Choroid plexus epithelial cell (primary cell): Measurements from ENCODE around the gene ARVCF.
A peak's percentile ranks its signal among the peaks of the same experiment; 100 is the strongest.

Source experiments
- DNase-seq: peaks from one replicate; pipeline ENCODE4 v3.0.0-alpha.2; 2010; ENCODE audit warnings: low read depth
- H3K4me3 ChIP-seq: 2 replicates; pipeline ENCODE4 v1.5.1; 2011; ENCODE audit warnings: low read depth, mild to moderate bottlenecking, control low read depth, low read length, moderate library complexity
- TF ChIP-seq, protein P1 (sequence below): conservative IDR thresholded peaks from 2 replicates; pipeline ENCODE4 v1.5.1; 2011; ENCODE audit warnings: low read depth, mild to moderate bottlenecking, control low read depth, inconsistent platforms, low read length, moderate library complexity

Gene ARVCF

DNA sequence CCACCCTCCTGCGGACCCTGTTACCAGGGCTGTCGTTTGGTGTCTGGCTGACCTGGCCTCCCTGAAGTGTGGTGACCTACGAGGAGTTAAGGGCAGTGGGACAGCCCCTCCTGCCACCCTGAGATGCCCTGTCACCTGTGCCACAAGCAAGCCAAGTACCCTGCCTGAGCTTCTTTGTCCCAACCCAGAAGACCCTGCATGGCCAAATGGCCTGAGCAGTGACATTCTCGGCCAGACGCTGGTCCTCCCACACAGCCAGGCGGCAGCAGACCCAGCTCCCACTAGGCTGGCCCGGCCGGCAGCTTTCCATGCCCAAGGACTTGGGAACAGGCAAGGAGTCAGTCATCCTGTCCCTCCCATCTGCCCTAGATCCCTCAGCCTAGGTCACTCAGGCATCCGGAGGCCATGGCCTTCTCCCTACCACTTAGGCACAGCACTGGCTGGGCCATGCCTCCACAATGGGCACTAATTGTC, 7.6 kb downstream of the ARVCF start:
- no peak overlapping the region for H3K4me3 ChIP-seq
- DNase-seq, result no peak
- TF ChIP-seq, protein P1, sequence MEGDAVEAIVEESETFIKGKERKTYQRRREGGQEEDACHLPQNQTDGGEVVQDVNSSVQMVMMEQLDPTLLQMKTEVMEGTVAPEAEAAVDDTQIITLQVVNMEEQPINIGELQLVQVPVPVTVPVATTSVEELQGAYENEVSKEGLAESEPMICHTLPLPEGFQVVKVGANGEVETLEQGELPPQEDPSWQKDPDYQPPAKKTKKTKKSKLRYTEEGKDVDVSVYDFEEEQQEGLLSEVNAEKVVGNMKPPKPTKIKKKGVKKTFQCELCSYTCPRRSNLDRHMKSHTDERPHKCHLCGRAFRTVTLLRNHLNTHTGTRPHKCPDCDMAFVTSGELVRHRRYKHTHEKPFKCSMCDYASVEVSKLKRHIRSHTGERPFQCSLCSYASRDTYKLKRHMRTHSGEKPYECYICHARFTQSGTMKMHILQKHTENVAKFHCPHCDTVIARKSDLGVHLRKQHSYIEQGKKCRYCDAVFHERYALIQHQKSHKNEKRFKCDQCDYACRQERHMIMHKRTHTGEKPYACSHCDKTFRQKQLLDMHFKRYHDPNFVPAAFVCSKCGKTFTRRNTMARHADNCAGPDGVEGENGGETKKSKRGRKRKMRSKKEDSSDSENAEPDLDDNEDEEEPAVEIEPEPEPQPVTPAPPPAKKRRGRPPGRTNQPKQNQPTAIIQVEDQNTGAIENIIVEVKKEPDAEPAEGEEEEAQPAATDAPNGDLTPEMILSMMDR, result no peak

DNA sequence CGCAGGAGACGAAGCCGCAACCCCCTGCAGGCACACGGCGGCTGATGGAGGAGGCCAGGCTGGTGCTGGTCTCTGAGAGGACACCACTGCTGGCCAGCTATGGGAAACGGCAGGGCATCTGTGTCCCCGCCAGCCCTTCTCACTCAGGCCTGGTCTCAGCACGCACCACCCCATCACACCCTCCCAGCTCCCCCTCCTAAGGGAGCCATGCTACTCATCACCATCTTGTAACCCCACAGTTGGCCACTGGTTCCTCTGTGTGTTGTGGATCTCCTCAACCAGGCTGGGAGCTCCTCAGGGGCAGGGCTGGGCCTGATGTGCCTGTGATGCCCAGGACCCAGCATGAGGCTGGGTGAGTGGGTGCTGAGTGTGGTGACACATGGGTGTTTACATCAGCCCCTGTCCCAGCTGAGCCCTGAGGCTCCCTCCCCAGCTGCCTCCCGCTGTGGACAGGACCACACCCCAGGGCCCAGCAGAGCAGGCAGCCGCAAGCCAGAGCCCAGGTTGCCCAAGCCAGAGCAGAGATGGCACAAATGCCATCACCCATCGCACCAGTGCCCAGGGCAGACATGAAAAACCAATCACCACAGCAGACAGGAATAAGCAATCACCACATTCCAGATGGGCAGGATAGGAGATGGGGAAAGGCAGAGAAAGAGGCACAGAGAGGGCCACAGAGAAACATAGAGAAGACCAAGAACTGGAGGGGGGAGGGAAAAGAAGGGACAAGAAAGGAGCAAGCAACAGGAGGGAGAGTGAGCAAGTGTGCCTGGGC, 8.2 kb downstream of the ARVCF start:
- TF ChIP-seq, protein P1, result no peak
- DNase-seq, result no peak
- no peak overlapping the region for H3K4me3 ChIP-seq

DNA sequence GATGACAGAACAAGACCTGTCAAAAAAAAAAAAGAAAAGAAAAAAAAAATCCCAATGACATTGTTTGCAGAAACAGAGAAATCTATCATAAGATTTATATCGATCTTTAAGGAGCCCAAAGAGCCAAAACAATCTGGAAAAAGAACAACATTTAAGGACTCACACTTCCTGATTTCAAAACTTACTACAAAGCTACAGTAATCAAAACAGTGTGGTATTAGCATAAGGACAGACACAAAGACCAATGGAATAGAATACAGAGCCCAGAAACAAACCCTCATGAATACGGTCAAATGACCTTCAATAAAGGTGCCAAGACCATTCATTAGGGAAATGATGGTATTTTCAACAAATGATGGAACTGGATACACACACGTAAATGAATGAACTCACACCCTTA, 12.2 kb downstream of the ARVCF start:
- TF ChIP-seq, protein P1, result no peak
- no peak overlapping the region for H3K4me3 ChIP-seq
- no peak for DNase-seq

DNA sequence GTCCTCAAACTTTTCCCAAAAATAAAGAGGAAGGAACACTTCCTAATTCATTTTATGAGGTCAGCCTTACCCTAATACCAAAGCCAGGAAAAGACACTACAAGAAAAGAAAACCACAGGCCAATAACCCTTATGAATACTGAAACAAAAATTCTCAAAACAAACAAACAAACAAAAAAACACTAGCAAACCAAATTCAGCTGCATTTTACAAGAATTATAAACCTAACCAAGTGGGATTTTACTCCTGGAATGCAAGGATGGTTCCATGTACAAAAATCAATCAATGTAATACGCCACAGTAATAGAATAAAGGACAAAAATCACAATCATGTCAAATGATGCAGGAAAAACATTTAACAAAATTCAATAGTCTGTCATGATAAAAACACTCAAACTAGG, 13.3 kb downstream of the ARVCF start:
- TF ChIP-seq, protein P1, result no peak
- no peak for DNase-seq
- no peak overlapping the region for H3K4me3 ChIP-seq

DNA sequence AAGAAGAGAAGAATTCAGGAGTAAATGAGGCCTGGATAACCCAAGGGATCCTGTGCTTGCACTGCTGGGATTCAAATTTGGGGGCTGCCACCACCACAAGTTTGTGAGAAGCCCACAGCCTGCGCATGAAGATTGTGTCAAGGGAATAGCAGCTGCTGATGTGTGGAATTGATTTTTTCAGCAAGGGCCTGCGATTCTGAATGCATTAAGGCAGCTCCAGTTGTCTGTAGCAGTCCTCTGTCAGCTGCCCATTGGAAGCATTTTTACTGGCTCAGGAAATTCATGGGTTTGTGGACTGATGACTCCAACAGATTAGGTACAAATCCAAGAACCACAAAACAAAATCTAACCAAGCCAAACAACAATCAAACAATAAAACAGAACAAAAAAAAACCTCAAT, 14.0 kb downstream of the ARVCF start:
- H3K4me3 ChIP-seq, result no peak overlapping the region
- no peak for DNase-seq
- TF ChIP-seq, protein P1, result no peak

DNA sequence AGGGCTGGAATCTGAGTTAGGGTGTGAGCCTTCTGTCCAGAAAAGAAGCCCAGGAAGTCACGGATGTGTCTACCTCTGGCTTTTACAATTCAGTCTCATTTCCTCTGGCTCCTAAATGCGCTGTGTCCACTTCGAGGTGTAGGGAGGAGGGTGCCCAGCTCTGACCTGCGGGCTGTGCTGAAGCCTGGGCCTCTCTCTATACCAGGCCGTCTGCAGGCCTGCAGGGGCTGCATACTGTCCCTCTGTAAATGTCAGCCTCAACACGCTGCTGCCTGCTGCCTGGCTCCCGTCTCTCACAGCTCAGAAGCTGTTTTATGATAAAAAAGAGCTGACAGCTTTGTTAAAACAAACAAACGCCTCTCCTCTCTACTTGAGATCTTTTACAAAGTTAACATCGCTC, 14.5 kb downstream of the ARVCF start:
- no peak for DNase-seq
- TF ChIP-seq, protein P1, result no peak
- H3K4me3 ChIP-seq, result no peak overlapping the region

DNA sequence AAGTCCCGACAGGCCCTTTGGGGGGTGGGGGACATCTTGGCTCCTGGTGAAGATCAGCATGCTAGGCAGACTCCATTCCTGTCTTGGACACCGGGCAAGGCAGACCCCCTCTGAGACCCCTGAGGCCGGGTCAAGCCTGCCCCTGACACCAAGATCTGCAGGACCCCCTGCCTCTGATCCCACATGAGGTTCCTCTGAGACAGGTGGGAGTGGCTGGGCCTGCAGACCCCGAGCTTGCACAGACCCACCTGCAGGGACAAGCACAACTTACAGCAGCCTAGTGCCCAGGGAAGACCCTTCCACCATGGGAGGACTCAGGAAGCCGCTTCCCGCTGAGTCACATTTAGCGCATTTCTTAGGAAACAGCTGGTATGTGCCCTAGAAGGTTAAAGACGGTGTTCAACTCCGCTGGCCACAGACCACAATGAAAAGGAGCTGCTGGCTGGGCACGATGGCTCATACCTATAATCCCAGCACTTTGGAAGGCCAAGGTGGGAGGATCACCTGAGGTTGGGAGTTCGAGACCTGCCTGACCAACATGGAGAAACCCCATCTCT, 15.5 kb downstream of the ARVCF start:
- H3K4me3 ChIP-seq, result no peak overlapping the region
- TF ChIP-seq, protein P1, result no peak
- peak; percentile 50 for DNase-seq
